K562 (cell line): Measurements from ENCODE around the gene ATRN. TPM values are rescaled to one million over a fixed set of nuclear protein-coding genes. Genes with fewer than 3 reads are reported as not detected.
"Not testable (repeated sequence)": the region's sequence is repeated elsewhere in the genome, so short reads cannot be mapped to it uniquely, and the experiment has no call there.

ENCODE experiments used
- ATAC-seq: fragments of 200-7000 bp; cut with Tn5 transposase; 3 replicates; pipeline ENCODE4 v1.9.1; 2020; ENCODE audit warnings: moderate library complexity
- BruUV-seq: library from RNA; stranded (reverse); fragments of 400-500 nt; replicated peaks from 2 replicates; lab custom pipeline; 2021; lab: Mats Ljungman, UMichigan
- CTCF ChIA-PET: fragments of 300-600 bp; formaldehyde crosslinking; extraction: SDS; loops from one replicate; lab custom pipeline; 2021; ENCODE audit warnings: low intra/inter-chr PET ratio; lab: Yijun Ruan, JAX
- POLR2A ChIA-PET: fragments of 300-600, 350-650 bp; sonication (Branson Sonifier 250); formaldehyde crosslinking; extraction: SDS; loops from one replicate; lab custom pipeline; 2021; ENCODE audit warnings: antibody characterized with exemption, inconsistent platforms; lab: Yijun Ruan, JAX
- DNase-seq, 4 experiments: peaks; one replicate each; pipeline versions ENCODE4 v3.0.0 to v3.0.0-alpha.2; 2011 to 2018; ENCODE audit warnings: low spot score in 3 of 4, mixed read lengths in 3 of 4; ENCODE audit errors: extremely low read depth in 1 of 4
- FAIRE-seq: peaks from 2 replicates; lab custom pipeline; 2011; peaks lifted over from hg19 to GRCh38; lab: Jason Lieb, UNC
- H2AFZ ChIP-seq: 2 replicates; pipeline ENCODE4 v1.6.0; 2011; ENCODE audit warnings: low read depth, low read length, control low read depth, inconsistent platforms
- H3K27ac ChIP-seq: fragments of 200-600 bp; 3 replicates; pipeline ENCODE4 v1.8.0; 2011; ENCODE audit warnings: low read depth, mild to moderate bottlenecking, control low read depth, inconsistent platforms, low read length, moderate library complexity, mixed read lengths; ENCODE audit errors: extremely low read depth
- H3K27me3 ChIP-seq, 2 experiments: fragments of 300-600 bp in 1 of 2; 2 replicates in 1 of 2; 3 replicates in 1 of 2; pipeline versions ENCODE4 v1.6.0 to v1.8.0; 2011; ENCODE audit warnings: inconsistent platforms in 2 of 2, low read length in 2 of 2, mild to moderate bottlenecking in 1 of 2, mixed read lengths in 1 of 2, moderate library complexity in 1 of 2; ENCODE audit not compliant: control insufficient read depth in 2 of 2, insufficient read depth in 2 of 2
- H3K36me3 ChIP-seq: fragments of 300-600 bp; 3 replicates; pipeline ENCODE4 v1.8.0; 2011; ENCODE audit warnings: mild to moderate bottlenecking, low read length, inconsistent platforms; ENCODE audit not compliant: control insufficient read depth, insufficient read depth
- H3K4me1 ChIP-seq, 2 experiments: fragments of 200-600 bp in 1 of 2; replicated peaks in 1 of 2; 2 replicates in 1 of 2; 3 replicates in 1 of 2; pipeline versions ENCODE4 v1.5.1 to v1.8.0; 2011; ENCODE audit warnings: inconsistent platforms in 2 of 2, low read length in 2 of 2, mild to moderate bottlenecking in 1 of 2, mixed read lengths in 1 of 2, moderate library complexity in 1 of 2; ENCODE audit not compliant: control insufficient read depth in 2 of 2, insufficient read depth in 2 of 2
- H3K4me2 ChIP-seq: 2 replicates; pipeline ENCODE4 v1.6.1; 2011; ENCODE audit warnings: low read length, control low read depth, inconsistent platforms, mixed read lengths; ENCODE audit not compliant: insufficient read depth
- H3K4me3 ChIP-seq: fragments of 200-600 bp; sonication (generic), shearing (Covaris generic); 2 replicates; pipeline ENCODE4 v1.5.1; 2016; ENCODE audit warnings: control low read depth, inconsistent platforms
- H3K79me2 ChIP-seq: fragments of 200-600 bp; 3 replicates; pipeline ENCODE4 v1.8.0; 2011; ENCODE audit warnings: low read length, inconsistent platforms; ENCODE audit not compliant: control insufficient read depth, insufficient read depth
- H3K9ac ChIP-seq, 2 experiments: 2 replicates each; pipeline versions ENCODE4 v1.6.0 to v1.6.1; 2011; ENCODE audit warnings: low read depth in 2 of 2, low read length in 2 of 2, control low read depth in 1 of 2, inconsistent platforms in 1 of 2, mild to moderate bottlenecking in 1 of 2, mixed read lengths in 1 of 2; ENCODE audit not compliant: insufficient read depth in 1 of 2
- H3K9me1 ChIP-seq: one replicate; pipeline ENCODE4 v1.6.0; 2011; ENCODE audit warnings: inconsistent platforms, mild to moderate bottlenecking, low read length, moderate library complexity; ENCODE audit not compliant: control insufficient read depth, insufficient read depth
- H3K9me3 ChIP-seq: replicated peaks from 2 replicates; pipeline ENCODE4 v1.5.1; 2011; ENCODE audit warnings: low read depth, low read length, inconsistent platforms; ENCODE audit not compliant: control insufficient read depth, insufficient read depth
- H4K20me1 ChIP-seq: replicated peaks from 2 replicates; pipeline ENCODE4 v1.6.1; 2011; ENCODE audit warnings: low read length, inconsistent platforms, mixed read lengths; ENCODE audit not compliant: control insufficient read depth, insufficient read depth
- AFF1 ChIP-seq, 2 experiments: fragments of 450-650 bp; IDR thresholded peaks; 2 replicates each; pipeline ENCODE4 v1.6.1; 2018; ENCODE audit warnings: mild to moderate bottlenecking in 2 of 2, low read depth in 1 of 2; ENCODE audit not compliant: partially characterized antibody in 2 of 2
- ETV6 ChIP-seq, 3 experiments: fragments of 150-350 bp in 1 of 3; sonication (generic) in 1 of 3; formaldehyde crosslinking in 1 of 3; IDR thresholded peaks; 2 replicates each; pipeline versions ENCODE4 v1.6.1 to v1.8.0; 2014 to 2022; ENCODE audit warnings: borderline replicate concordance in 2 of 3, low read depth in 2 of 3, antibody characterized with exemption in 1 of 3, low read length in 1 of 3, mild to moderate bottlenecking in 1 of 3, missing genetic modification reagents in 1 of 3
- LEF1 ChIP-seq: fragments of 450-650 bp; IDR thresholded peaks from 2 replicates; pipeline ENCODE4 v1.6.1; 2016; ENCODE audit warnings: mild to moderate bottlenecking
- NCOA1 ChIP-seq: fragments of 450-650 bp; IDR thresholded peaks from 2 replicates; pipeline ENCODE4 v1.6.1; 2016; ENCODE audit warnings: low read depth
- WGBS: fragments of 100-300 bp; shearing (Covaris generic); methylation state at CpG from one replicate; pipeline ENCODE4 v1.1.6; 2016; ENCODE audit warnings: low coverage, mixed read lengths; ENCODE audit not compliant: insufficient coverage; ENCODE audit errors: missing lambda C conversion rate; 5-methylcytosine and 5-hydroxymethylcytosine counted together
- in situ Hi-C: fragments of 300-500 bp; cut with MboI; formaldehyde crosslinking; loops from 4 replicates; pipeline ENCODE4 v1.15.0; 2018; ENCODE audit warnings: inconsistent platforms, mixed read lengths
- intact Hi-C: fragments of 100-400 bp; cut with micrococcal nuclease; formaldehyde crosslinking; loops from 2 replicates; pipeline ENCODE4 v1.14.2; 2022
- polyA plus RNA-seq, 8 experiments: library from polyadenylated mRNA; depleted of rRNA in 4 of 8; stranded (reverse) in 5 of 8; unstranded in 3 of 8; fragments of >200 nt; fragmentation: Nextera tagmentation in 2 of 8; fragmentation: Illumina TruSeq in 1 of 8; extraction: Ambion mirVana in 2 of 8; extraction: Trizol in 1 of 8; gene quantifications; 2 replicates each; pipeline versions ENCODE4 v1.2.1 to v1.2.3, GENCODE V29; 2011 to 2014; ENCODE audit warnings: inconsistent platforms in 1 of 8, missing spikeins in 1 of 8
- total RNA-seq, 7 experiments: library from RNA; depleted of rRNA in 6 of 7; stranded (reverse); fragments of >200 nt in 6 of 7; fragmentation: Illumina TruSeq in 2 of 7; extraction: Trizol in 2 of 7; gene quantifications; 2 replicates each; pipeline versions ENCODE4 v1.2.1 to v1.2.3, GENCODE V29; 2011 to 2021; ENCODE audit warnings: low replicate concordance in 1 of 7

ATRN gene
- total and polyA plus RNA-seq, 9 of the 15 experiments (the other 6 are each of a cell fraction or from before 2014, with no cell fraction given) = 0.69 to 16.5 (median 7.6) TPM

GRCh38 chr20:3614466-3614865, 143.6 kb downstream of the ATRN start:
- no TSS peak for BruUV-seq
- Histone ChIP-seq H3K4me3 (no peak overlapping the region), H3K4me1 (no peaks in the 10 kb centered on the region; a peak in 1 of 5 replicates), H3K9me1 (no peaks in the 10 kb centered on the region), H3K27ac (no peak overlapping the region), H3K36me3 (no peaks in the 10 kb centered on the region), H3K27me3 (no peaks in the 10 kb centered on the region), H3K9ac (no peak overlapping the region), H3K9me3 (no peaks in the 10 kb centered on the region), H2AFZ (no peak overlapping the region), H3K79me2 (no peaks in the 10 kb centered on the region), H4K20me1 (no peaks in the 10 kb centered on the region), H3K4me2 (no peak overlapping the region)
- 84% methylated on average over 5 of the region's 5 CpGs for WGBS
- TF ChIP-seq LEF1 = no peak
- no peak for TF ChIP-seq ETV6 (IDR thresholded peaks at IDR 0.05; ENCODE audit: borderline replicate concordance in 1 of 2, low read depth in 2 of 2, low read length in 1 of 2)
- TF ChIP-seq ETV6 (CRISPR knock-in tag; IDR thresholded peaks at IDR 0.05; ENCODE audit: borderline replicate concordance) = no peak
- TF ChIP-seq NCOA1 = no peak
- no peak for TF ChIP-seq AFF1 (IDR thresholded peaks at IDR 0.05; ENCODE audit: low read depth in 1 of 2, partially characterized antibody in 2 of 2)
- ChIA-PET POLR2A (interaction anchor here (0.6 kb wide), 1 partner anchor 256 kb away, joined by 3 read pairs; no protein-coding TSS in a partner anchor), CTCF (no interaction called here)
- ATAC-seq (no peak), DNase-seq (no peak), FAIRE-seq (no peak)
- in situ Hi-C loops (no loop called here), intact Hi-C loops (no loop called here)

- not testable (repeated sequence) for H2AFZ ChIP-seq
- WGBS = 87% methylated on average over 10 of the region's 13 CpGs
These were observed 144.5 kb downstream of the ATRN start for GRCh38 chr20:3615171-3615840.

More at GRCh38 chr20:3615171-3615840, 144.5 kb downstream of the ATRN start:
- BruUV-seq, H3K9me1 ChIP-seq, H3K9ac ChIP-seq, H3K4me3 ChIP-seq, H4K20me1 ChIP-seq, H3K27me3 ChIP-seq, H3K79me2 ChIP-seq, in situ Hi-C loops, H3K27ac ChIP-seq, FAIRE-seq, H3K9me3 ChIP-seq, DNase-seq, H3K4me1 ChIP-seq, H3K4me2 ChIP-seq, ATAC-seq, CTCF ChIA-PET, intact Hi-C loops, POLR2A ChIA-PET, H3K36me3 ChIP-seq: not testable (repeated sequence)
